HG03521 (cell line): ENCODE data around the gene KCNQ1.

Experiments used
- ATAC-seq: cut with Tn5 transposase; IDR thresholded peaks from one replicate; pipeline ENCODE4 v1.9.1; 2021; ENCODE audit warnings: mild to moderate bottlenecking, moderate library complexity; ENCODE audit not compliant: unreplicated experiment

Gene KCNQ1

GRCh38 chr11:2563213-2564007, 118.6 kb downstream of the KCNQ1 start:
- ATAC-seq: no peak

- ATAC-seq: no peak
These were observed 119.3 kb downstream of the KCNQ1 start for GRCh38 chr11:2564008-2564530.

- ATAC-seq: no peak
These were observed 120.0 kb downstream of the KCNQ1 start for GRCh38 chr11:2564588-2565425.

GRCh38 chr11:2565447-2566222, 120.8 kb downstream of the KCNQ1 start:
- ATAC-seq: no peak

DNA sequence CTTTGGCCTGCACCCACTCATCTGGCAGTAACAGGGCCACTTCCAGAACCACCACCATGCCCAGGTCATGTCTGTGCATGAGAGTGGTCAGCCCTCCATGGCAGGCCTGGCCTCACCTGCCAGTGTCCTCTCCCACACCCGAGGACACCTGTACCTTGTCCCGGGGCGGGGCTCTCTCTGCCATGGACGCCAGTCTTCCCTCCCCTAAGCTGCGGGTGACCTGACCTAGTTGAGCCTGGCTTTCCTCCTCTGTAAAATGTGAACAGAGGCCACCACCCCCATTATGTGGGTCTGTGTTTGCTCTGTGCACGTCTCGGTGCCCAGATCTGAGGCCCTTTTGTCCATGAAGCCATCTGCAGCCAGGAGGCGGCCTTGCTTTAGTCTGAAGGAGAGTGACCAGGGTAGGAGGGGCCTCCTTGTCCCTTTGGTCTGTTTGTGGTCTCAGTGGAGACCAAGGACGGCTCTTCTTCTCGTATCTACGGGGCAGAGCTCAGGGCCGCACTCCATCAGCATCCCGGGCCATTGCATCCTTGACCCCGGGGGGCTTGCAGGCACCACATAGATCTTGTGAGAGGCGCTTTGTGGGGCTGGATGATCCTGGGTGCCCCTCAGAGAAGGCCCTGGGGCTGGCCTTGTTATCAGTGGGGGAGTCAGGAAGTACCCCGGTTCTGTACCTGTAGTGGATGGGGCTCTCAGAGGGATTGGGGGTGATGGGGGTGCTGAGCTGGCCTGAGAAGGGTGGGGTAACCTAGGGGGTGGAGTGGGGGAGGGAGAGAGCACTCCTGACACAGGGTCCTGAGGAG, 121.6 kb downstream of the KCNQ1 start:
- no peak for ATAC-seq

GRCh38 chr11:2567026-2567671, 122.3 kb downstream of the KCNQ1 start:
- no peak for ATAC-seq

DNA sequence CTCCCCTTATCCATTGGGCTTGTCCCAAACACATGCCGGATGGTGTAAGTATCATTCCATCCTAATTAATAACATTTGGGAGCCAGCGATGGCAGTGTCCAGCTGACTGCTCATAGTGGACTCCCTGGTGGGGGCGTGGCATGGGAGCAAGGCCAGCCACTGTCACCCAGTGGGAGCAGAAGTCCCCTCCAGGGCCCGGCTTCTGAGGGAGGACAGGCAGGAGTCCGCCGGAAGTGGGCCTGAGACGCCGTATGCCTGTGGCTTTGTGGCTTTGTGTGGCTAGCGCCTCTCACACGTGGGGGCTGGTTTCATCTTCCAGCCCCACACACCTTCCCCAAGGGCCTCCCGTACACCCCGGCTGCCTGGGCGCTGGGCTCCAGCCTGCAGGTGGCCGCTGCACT, 124.5 kb downstream of the KCNQ1 start:
- ATAC-seq: no peak

DNA sequence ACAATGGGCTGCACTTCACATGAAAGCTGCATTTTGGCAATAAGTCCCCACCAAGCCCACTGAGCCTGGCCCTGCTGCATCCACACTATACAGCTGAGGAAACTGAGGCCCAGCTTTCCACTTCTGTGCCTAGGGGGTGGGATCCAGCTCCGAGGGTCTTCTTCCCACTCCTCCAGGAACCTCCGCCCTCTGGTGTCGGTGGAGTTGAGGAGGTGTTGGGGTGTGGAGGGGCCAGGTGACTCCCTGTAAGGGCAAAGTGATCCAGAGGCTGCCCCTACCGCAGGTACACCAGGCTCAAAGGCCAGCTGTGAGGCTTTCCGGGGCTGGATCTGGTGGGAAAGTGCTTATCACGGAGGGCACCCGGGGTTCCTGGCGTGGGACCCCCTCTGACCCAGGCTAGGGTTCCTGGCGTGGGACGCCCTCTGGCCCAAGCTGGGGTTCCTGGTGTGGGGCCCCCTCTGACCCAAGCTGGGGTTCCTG, 125.0 kb downstream of the KCNQ1 start:
- no peak for ATAC-seq

- no peak for ATAC-seq
These were observed 125.5 kb downstream of the KCNQ1 start for GRCh38 chr11:2570211-2570811.

- no peak for ATAC-seq
These were observed 126.2 kb downstream of the KCNQ1 start for GRCh38 chr11:2570841-2571597.

DNA sequence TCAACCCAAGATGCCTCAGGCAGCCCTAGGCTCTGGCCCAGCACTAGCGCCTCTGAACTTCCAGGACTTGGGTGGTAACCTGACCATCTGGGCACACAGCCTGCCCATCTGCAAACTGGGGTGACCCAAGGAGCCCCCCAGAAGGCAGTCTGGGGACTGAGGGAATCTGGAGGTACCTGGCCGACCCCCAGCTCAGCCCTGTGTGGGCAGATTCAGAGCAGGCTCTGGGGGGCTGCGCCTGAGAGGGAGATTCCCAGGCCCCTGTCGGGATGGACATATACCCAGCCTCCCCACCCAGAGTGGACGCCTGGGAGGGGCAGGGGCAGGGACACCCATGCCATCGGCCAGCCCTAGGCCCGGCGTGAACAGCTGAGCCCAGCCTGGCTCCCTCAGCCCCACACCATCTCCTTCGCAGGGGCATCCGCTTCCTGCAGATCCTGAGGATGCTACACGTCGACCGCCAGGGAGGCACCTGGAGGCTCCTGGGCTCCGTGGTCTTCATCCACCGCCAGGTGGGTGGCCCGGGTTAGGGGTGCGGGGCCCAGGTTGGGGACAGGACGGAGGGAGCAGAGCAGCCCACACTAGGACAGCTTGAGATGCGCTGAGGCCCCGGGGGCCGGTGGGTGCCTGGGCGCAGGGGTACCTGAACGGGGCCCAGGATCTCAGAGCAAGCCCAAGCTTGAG, 126.9 kb downstream of the KCNQ1 start:
- ATAC-seq: no peak

DNA sequence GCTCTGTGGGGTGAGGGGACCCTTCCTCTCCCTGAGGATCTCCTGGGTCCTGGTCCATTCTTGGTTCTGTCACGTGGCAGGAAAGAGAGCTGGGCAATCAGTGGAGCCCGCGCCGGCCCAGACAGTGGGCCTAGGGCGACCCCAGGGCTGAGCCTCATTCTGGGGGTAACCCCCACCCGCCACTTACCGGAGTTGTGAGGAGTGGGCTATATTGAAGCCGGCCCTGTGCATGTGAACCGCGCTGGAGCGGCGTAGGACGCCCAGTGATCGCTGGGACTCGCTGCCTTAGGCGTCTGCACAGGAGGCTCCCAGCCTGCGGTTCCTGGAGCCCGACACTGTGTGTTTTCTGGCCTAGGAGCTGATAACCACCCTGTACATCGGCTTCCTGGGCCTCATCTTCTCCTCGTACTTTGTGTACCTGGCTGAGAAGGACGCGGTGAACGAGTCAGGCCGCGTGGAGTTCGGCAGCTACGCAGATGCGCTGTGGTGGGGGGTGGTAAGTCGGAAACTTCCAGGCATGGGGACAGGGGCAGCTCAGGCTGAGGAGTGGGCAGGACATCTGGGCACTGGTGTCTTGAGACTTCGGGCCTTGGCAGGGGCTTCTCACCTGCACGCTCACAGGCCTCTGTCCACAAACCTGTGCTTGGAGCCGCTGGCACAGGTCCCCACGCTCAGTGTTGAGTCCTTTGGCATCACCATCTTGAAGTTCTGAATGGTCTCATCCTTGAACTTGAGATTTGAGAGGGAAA, 127.9 kb downstream of the KCNQ1 start:
- ATAC-seq: no peak

GRCh38 chr11:2573240-2574042, 128.6 kb downstream of the KCNQ1 start:
- no peak for ATAC-seq

- ATAC-seq: no peak
These were observed 129.3 kb downstream of the KCNQ1 start for GRCh38 chr11:2574043-2574552.

DNA sequence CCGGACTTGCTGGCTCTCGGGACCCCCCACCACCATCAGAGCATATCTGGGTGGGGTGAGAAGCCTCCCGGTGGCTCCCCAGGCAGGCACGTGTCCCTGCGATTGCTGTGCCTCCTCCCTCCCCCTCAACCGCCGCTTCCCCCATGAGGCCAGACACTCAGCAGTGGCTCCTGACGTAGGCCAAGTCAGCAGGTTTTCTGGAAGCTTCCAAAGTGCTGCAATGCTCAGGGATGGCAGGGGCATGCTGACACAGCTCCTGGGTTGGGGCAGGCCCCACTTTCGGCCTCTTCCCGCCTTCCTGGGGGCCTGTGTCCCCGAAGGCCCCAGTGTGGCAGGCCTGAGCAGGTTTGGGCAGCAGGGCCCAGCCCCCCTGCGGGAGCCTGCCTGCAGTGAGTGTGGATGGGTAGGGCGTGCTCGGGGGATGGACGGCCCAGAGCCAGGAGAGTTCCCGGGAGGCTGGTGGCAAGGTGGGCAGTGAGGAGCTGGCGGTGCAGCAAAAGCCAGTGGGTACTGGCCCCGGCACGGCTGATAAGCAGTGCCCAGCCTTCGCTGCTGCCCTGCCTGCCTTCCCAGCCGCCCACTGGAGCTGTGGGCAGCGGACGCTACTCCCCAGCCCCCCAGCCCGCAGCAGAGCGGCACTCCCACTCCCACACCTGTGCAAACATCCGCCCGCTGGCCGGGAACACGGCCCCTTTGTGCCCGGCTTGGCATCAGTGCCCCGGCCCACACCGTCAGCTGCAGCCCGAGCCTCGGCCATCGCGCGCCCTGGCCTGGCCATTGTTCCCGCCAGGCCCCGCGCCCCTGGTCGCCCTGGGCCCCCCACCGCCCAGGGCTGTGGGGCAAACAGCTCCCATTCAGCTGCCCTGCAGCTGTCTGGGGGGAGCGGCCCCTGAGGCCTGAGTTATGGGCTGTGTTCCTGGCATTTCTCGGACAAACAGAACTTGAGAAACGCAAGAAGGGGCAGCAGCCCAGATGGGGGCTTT, 130.0 kb downstream of the KCNQ1 start:
- ATAC-seq: no peak
